GM11168 (cell line): ENCODE data around the gene DRC1.

Experiments used
- in situ Hi-C: fragments of 300-500 bp; cut with MboI; formaldehyde crosslinking; loops from one replicate; pipeline ENCODE4 v1.12.0; 2022; ENCODE audit warnings: low sequenced_read_pairs; ENCODE audit not compliant: unreplicated experiment

The DRC1 gene

DNA sequence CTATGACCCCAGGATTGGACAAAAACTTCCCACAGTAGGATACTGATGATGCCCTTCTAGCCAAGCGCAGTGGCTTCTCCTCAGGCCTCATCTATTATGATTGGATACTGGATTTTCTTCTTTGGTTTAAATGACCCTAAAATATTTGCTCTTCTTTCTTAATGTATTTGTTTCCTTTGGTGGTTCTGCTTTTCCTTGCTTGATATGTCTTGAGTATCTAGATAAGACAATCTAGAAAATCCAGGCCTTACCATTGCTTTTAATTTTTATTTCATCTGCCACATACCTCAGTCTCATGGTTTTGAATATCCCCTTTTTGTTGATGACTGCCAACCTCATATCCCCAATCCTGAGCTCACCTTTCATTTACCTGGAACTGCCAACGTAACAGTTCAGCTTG lies 40.6 kb downstream of the DRC1 start:
- in situ Hi-C loops, result no loop called here

DNA sequence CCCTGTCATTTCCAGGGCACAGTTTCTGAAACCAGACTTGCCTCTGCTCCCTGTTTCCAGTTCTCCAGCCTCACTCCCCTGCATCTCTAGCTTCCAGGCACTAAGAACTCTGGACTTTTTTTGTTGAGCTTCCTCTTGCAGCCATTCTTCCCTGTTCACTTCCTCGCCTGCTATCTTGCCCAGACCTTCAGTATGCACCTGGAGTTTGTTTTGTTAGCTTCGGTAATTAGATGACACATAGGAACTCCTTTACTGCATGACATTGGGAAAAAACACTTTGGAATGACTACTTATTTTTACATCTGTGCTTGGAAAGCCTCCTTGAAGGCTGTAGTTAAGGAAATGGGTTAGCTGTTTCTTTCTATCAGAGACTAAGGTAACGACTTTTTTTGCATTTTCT lies 41.0 kb downstream of the DRC1 start:
- in situ Hi-C loops, result no loop called here

- in situ Hi-C loops, result no loop called here
Measured at GRCh38 chr2:26444236-26444635, 42.5 kb downstream of the DRC1 start.

DNA sequence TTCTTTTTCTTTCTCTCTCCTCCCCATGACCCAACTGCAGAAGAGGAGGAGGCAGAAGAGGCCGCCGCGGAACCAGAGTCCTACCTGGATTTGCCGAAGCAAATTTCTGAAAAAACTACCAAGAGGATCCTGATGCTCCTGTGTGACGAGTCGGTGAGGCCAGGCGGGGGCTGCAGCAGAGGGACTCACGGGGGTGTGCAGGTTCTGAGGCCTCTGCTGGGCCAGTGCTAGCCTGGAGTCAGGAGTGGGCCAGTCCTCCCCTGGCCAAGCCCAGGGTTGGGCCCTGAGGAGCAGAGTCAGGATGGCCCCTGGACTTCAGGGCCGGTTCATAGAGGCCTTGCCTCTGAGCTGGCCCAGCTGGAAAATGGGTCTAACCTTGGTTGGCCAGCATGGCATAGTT lies 46.9 kb downstream of the DRC1 start:
- in situ Hi-C loops, result no loop called here

- in situ Hi-C loops, result no loop called here
Measured at GRCh38 chr2:26449278-26450030, 47.7 kb downstream of the DRC1 start.

DNA sequence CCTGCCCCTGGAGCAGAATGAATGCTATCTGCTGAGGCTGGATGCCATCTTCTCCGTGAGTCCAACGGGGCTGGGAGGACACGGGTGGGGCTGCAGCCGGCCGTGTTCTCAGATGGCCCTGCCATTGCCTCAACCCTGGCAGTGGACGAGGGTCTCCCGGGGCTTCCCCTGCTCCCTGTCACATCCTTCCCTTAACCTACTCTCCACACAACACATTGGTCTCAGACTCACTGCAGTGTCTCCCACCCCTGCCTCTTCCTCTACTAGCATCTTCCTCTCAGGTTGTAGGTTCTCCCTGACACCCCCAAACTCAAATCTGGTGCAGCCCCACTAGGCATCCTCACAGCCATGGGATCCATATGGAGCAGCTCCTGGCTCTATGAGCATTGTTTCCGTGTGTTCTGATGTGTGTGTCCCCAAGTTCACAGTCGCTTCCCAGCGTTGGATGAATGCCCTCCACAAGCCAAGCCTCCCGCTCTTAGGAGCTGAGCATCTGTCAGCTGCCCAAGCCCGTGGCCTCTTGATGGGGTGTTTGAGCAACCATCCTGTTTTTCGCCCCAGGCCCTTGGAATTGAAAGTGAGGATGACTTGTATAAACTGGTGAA lies 48.4 kb downstream of the DRC1 start:
- in situ Hi-C loops, result no loop called here

GRCh38 chr2:26451700-26452099 lies 50.0 kb downstream of the DRC1 start:
- in situ Hi-C loops, result no loop called here

GRCh38 chr2:26453421-26454329 lies 52.0 kb downstream of the DRC1 start:
- in situ Hi-C loops, result no loop called here

DNA sequence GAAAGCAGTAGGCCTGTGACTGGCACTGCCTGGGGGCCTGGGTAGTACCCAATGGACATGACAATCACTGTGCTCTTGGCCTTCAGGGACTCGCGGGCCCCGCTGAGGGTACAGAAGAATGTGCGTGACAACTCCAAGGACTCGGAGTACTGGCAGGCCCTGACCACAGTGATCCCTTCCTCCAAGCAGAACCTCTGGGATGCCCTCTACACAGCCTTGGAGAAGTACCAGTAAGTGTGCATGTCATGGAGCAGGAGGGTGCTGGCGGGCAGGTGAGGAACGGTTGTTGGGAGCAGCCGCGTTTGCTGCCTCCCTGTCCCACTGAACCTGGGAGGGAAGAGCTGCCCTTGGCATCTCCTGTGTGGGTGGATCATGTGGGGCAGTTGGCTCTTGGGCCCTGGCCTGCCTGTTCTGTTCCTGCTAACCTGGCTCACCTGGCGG lies 52.9 kb downstream of the DRC1 start:
- in situ Hi-C loops, result no loop called here

GRCh38 chr2:26455037-26455669 lies 53.4 kb downstream of the DRC1 start:
- in situ Hi-C loops, result no loop called here

GRCh38 chr2:26455670-26456439 lies 54.1 kb downstream of the DRC1 start:
- in situ Hi-C loops, result no loop called here

DNA sequence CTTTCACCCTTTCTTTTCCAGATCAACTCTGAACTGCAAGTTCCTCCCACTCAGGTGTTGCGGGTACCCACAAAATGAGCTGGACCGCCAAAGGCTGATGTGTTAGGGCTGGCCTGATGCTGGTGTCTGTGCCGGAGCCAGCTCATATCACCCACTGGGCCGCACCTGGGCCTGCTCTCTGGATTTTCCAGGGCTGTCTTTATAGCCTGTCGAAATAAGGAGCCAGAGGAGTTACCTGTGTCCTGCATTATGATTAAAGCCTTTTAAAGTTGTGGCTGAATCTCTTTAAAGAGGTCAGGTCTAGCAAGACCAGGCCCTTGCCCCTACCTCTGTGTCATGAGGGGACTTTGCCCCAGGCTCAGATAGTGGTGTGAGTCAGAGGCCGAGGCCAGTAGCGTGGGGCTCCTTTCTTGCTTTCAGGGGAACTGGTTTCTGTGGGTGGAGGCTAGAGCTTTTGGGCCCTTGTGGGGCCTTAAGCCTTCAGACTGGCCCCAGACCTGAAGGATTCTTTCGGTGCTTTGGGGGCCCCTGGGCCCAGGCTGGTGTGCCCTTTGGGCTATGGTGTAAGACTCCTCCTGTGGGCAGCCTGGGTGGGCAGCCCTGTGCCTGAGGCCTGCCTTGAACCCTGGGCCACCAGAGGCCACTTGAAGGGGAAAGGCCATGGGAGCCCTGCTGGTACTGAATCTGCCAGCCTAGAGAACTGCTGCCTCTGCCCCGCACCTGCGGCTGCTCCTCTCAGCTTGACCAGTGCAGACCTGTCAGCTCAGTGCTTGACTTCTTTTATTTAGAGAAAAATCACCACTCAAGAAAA lies 54.9 kb downstream of the DRC1 start:
- in situ Hi-C loops, result no loop called here

DNA sequence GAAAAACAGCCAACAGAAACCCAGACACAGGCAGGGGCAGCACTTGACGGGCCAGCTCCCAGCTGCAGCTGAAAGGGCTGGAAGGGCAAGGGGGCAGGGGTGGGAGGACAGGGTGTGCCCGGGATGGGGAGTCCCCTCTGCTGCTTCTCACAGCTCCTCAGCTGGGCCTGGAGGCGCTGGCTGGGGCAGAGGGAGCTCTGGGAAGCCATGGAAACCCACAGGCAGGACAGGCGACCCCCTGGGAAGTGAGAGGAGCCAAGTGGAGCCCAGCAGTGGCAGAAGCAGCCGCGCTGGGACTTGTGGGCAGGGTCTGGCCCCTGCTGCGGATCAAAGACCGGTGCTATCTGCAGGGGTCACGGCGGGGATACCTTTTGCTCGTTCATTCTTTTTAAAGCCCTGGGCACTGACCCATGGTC lies 55.5 kb downstream of the DRC1 start:
- in situ Hi-C loops, result no loop called here

- in situ Hi-C loops, result no loop called here
Measured at GRCh38 chr2:26457695-26458364, 56.1 kb downstream of the DRC1 start.

GRCh38 chr2:26458365-26459042 lies 56.8 kb downstream of the DRC1 start:
- in situ Hi-C loops, result no loop called here

DNA sequence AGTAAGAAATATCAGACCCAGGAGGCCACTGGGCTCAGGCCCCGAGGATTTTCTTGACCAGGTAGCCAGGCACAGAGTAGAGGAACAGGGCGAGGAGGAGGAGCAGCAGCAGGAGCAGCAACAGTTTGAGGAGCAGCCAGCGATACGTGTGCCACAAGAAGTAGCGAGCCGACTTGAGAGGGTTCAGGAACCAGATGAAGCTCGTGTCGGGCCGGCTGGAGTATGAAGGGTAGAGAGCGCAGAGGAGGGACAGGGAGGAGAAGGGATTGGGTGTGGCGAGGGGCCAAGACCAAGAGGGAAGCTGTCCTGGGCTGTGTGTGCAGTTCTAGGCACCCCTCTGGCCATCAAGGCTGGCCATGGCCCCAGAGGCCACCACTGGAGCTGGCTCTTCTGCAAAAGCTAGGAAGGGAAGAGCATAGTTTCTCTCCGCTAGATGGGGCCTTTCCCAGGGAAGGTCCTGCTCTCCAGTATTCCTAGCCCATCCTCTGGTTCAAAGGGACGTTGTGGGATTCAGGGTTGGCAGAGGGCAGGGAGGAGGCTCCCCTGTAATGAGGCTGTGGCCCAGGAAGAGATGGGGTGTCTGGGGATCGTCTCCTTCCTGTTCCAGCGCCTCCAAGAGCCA lies 58.4 kb downstream of the DRC1 start:
- in situ Hi-C loops, result no loop called here

DNA sequence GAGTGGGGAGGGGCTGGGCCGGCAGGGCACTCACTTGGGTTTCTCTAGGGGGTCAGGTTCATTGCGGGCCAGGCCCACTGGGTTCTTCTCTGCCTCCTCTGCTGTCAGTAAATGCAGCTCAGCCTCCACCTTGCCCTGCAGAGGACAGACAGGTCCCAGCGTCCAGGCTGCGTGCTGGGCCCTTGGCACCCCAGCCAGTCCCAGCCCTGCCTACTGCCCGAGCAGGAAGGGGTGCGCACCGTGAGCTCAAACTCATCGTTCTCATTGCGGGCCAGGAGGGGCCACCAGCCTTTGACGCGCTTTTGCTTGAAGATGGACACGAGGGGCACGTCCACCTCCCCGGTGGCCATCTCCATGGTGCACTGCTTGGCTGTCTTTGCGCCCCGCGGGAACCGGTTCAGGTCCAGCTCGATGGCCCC lies 58.9 kb downstream of the DRC1 start:
- in situ Hi-C loops, result no loop called here
